Measurements from ENCODE around the gene IZUMO1R.
"Not testable (repeated sequence)": the region's sequence is repeated elsewhere in the genome, so short reads cannot be mapped to it uniquely, and the experiment has no call there.

Gene IZUMO1R

DNA sequence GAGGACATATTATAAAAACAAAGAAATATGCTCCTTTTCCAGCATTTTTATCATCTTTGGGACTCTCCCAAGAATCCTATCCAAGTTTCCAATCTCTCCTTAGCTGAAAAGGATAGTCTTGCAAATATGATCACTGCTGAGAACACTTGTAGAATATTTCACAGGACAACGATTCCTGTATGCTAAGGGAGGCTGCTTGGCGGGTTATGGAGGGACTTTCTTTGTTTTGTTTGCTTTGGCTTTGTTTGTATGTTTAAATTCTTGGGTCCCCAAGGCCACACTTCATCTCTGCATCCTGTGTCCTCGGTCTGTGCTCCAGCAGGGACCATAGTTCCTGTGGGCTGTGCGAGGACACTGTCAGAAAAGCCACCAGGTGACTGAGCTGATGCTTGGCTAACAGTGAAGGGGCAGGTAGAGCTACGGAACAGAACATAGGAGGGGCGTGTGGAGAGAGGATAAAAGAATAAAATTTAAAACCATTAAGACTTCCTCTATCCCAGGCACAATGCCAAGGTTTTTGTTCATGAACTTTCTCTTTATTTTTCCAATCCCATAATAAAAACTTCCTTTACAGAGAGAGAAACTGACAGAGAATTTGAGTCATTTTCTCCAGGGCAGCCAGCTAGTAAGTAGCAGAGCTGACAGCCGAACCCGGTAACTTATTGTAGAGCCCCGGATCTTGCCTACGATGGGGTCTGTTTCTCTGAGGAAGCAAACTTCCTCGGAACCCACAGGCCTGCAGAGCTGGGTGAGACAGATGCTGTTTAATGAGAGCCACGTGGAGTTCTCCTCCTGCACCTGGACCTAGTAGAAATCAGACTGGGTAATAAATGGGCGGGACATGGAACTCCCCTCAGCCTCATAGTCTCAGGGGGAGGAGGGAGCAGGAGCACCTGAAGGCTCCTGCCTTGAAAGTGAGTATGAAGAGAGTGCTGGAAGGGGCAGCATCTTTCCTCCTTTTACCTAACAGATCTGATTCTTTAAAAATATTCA is at the start of gene IZUMO1R:
IZUMO1R (plus strand) TSS at position 615 of the 993 bp plus-strand sequence. CDS start 1,057 bp downstream, outside the sequence.
- DNase-seq = no peak

DNA sequence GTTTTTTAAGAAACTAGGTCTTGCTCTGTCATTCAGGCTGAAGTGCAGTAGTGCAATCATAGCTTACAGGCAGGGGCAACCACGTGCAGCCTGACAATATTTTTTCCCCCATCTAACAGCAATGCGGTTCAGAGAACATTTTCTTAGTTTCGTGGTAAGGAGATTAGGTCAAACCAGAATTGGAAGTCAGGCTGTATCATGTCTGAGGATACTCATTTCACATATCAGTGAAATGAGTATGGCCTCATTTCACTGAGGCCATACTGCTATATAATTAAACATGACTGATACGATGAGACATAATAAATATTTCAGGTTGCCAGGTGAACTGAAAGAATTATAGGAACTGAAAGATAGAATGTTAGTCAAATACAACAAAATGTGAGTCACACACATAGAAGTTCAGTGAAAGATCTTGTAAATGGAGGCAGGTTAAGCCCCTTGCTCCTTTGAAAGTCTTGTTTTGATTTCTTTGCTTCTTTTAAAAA is 32.5 kb upstream of the IZUMO1R start:
- DNase-seq = no peak

DNA sequence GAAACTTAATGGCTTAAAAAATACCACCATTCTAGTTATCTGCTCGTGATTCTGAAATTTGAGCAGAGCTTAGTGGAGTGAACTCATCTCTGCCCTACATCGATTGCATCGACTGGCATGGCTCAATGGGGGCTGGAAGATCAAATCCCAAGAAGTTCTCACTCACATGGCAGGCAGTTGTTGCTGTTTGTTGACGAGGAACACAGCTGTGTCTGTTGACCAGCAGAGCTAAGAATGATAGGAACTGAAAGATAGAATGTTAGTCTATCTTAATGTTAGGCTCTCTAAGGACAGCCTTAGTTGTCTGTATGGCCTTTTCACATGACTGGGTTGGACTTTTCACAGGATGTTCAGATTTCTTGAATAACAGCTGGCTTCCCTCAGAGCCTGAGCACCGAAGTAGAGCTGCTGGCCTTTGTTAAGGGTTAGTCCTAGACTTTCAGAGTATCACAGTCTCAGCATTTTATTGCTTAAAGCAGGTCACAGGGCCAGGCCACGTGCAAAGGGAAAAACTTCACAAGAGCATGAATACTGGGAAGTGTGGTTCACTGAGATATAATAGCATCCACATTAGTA is 31.6 kb upstream of the IZUMO1R start:
- no peak for DNase-seq

DNA sequence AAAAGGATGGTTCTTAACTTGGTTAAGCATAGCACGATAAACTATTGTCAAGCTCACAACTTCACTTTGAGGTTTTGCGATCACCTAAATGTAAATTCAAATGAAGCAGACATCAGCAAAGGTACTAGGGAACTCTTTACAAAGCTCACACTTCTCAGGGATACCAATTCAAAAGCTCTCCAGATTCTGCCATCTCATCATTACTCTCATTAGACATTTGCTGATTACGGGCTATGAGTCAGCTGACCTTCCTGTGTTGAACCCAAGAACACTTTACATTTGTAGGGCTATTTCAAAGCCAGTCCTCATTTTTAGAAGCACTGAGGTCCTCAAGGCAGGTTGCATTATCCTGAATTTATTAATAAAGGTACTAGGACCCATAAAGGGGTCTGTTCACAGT is 28.4 kb upstream of the IZUMO1R start:
- DNase-seq = no peak

DNA sequence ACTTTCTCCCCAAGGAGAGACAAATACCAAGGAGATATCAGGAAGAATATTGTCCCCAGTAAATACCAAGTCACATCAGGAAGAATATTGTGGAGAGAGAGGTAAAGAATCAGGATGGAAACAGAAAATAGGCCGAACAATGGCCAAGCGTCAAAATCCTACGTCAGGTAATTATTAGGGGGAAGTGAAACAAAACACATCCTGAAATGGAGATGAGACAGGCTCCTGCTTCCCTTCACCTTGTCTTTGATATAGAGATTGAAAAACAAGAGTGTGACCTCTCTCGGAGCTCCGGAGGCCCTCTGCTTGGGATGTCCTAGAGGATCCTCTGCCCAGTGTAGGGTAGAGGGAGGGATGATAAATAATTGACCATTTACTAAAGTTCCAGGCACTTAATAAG is 27.4 kb upstream of the IZUMO1R start:
- no peak for DNase-seq

DNA sequence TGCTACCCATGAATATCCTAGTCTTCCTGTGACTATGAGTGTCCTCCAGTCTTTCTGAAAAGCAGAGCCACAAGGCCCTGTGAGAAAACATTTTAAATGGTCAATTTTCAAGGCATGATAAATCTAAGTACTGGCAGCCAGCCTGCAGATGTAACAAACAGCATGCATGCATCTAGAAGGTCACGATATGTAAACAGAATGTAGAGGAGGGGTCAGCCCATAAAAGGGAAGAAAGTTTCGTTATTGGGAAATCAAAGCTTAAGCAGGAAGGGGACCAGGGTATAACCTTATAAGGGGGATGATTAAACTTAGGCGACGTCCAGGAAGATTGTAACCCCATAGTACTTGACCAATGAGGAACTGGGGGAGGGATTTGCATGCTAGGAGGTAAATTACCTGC is 26.2 kb upstream of the IZUMO1R start:
- DNase-seq = not testable (repeated sequence)

DNA sequence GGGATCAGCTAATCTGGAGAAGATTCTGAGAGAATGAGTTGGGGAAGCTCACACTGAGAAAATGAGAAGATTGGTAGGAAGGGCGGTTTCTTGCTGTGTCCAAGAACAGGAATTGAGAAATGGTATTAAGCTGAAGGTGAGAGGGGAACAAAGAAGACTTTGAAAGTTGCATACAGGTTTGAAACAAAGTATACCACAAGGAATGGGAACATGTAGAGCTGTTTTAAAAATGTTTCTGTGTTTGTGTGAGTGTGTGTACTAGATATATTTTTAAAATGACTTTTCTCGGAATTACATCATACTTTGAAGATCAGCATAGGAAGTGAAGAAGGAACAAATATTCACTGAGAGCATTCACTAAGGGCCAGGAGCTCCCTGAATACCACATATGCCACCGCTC is 24.4 kb upstream of the IZUMO1R start:
- DNase-seq = no peak

DNA sequence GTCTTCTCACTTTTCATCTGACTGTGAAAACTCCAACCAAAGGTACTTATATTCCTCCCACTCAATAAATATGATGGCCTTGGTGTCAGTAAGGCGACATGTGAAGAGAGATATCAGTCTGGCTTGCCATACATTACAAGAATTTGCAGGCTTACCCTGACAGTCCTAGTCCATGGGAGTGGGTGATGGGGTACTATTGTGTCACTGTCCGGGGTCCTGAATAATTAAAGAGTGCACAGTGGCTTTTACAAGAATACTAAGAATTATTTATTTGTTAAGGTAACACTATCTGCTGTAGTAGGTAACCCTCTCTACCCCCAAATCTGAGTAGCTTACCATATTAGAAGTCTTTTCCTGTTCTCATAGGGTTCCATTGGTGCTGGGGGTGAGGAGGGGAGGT is 23.1 kb upstream of the IZUMO1R start:
- DNase-seq = no peak

DNA sequence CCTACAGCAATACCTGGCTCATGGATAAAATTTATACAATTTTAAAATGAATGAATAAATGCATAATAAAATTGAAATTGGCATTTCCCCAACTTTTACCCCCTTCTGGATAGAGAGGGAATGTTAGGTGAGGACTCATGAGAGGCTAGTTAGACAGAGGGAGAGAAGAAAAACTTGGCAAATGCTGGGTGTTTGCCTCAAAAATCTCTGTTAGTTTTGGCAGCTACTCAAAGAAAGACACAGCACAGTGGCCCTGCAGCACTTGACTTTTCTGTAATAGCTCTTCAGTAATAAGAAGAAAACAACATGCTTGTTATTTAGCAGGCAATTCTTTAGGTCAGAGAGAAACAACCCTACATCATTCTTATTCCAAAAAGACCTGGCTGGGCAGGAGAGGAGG is 20.7 kb upstream of the IZUMO1R start:
- DNase-seq = no peak

DNA sequence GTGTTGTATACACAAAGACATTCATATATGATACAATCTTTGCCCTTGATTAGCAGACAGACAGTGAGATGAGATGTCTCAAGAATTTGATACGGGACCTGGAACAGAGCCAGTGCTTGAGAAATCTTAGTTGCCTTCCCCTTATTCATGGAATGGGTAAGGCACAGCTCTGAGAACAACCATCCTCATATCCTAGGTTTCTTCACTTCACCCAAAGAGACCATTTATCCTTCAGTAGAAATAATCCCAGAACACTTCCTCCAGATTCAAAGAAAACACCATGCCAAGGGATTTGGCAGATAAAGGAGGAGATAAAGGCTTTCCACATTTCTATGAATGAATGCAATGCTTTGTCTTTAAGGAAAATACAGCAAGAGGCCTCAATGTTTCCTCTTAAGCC is 8.8 kb upstream of the IZUMO1R start:
- no peak for DNase-seq

DNA sequence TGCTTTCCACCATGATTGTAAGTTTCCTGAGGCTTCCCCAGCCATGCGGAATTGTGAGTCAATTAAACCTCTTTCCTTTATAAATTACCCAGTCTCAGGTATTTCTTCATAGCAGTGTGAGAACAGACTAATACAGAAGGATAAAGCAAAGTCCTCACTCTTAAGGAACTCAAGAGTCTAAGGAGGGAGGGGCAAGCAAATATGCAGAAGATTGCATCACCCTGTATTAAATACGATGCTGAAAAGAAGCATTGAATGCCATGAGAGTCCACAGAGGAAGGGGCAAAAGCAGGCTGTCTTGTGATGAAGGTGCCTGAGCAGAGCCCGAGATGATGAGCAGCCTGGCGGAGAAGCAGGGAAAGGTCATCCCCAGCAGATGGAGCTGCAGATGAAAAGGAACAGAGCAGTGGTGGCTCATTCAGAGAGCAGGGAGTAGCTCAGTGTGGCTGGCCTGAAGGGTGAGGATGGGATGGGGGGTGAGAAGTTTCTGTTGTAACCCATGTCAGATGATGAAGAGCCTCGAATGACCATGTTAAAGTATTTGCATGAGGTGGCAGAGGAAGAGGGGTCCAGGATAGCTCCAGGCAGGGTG is 6.3 kb upstream of the IZUMO1R start:
- DNase-seq = no peak

DNA sequence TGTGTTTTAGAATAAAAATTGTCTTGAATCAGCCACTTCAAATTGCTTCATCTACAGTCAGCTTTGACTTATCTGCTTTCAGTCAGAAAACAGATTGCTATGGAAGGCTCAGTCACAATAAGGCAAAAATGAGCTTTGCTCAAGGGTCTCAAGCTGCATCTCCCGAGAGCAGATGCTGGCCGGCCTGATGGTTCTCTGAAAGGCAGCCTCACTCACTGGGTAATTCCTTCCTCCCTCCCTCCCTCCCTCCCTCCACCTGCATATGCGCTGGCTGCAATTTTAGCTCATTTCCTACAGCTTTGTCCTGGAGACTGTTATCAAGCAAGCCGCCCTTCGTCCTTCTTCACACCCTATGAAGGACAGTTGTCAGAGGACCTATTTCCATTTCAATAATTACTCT is 1.6 kb upstream of the IZUMO1R start:
- no peak for DNase-seq

DNA sequence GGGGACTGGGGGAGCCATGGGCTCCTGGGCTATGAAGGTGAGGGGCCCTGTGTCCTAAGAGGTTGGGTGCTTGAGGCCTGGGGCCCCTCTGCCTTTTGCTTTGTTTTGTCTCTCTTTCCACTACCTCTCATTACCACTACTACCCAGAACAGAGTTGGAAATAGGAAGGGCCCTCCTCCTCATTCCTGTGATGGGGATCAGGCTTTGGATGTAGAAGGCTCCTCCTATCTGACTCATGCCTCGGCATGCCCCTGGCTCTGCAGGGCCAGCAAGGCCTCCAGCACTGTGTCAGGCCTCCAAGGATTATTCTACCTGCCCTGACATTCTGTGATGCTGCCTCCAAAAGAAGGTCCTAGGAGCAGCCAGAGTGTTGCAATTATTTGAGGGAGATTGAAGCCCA is 766 bp downstream of the IZUMO1R start:
- DNase-seq = peak; percentile 4

DNA sequence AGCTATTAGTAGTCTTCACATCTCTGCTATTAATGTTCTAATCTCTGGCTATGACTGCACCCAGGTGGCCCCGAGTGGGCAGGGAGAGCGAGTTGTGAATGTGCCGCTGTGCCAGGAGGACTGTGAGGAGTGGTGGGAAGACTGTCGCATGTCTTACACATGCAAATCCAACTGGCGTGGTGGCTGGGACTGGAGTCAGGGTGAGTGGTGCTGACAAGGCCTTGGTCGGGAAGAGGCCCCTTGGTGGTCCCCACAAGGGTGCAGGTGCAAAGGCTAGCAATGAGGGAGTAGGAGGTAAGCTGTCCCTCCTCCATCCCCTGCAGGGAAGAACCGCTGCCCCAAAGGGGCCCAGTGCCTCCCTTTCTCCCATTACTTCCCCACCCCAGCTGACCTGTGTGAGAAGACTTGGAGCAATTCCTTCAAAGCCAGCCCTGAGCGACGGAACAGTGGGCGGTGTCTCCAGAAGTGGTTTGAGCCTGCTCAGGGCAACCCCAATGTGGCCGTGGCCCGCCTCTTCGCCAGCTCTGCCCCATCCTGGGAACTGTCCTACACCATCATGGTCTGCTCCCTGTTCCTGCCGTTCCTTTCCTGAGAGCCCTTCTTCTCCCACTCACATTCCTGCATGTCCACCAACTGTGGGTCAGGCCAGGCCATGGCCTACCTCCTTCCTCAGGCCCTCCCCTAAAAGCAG is 2.9 kb downstream of the IZUMO1R start:
- no peak for DNase-seq

DNA sequence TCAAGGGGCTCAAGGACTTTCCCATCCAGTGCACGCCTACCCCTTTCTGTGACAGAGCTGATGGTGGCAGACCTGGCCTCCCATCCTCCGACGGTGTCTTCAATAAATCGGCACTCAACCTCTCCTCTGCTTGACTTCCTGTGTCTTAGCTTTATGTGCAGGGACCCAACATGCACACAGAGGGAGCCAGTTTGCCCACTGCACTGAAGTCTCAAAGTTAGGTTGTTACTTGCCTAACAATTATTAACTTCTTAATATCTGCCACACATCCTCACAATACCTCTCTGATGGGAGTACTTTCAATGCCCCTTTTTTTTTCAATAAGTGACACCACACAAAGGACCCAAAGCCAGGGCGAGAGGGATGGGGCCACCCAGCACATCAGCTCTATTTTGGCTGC is 3.6 kb downstream of the IZUMO1R start:
- DNase-seq = no peak

DNA sequence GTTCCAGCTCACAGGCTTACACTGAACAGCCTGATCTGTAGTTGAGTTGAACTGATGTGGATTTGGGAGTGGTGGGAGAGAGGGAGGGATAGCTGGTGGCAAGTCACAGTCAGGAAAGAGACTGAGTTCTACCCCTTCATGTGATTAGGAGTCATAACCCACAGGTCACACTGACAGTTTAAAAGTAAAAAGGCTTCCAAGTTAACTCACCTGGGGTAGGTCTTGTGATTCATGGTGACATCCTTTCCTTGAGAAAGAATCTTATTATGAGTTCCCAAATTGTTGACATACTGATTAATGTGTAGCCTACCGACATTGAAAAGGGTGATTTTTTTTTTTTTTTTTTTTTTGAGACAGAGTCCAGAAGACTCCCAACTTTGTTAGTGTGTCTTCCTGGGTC is 5.4 kb downstream of the IZUMO1R start:
- DNase-seq = no peak

DNA sequence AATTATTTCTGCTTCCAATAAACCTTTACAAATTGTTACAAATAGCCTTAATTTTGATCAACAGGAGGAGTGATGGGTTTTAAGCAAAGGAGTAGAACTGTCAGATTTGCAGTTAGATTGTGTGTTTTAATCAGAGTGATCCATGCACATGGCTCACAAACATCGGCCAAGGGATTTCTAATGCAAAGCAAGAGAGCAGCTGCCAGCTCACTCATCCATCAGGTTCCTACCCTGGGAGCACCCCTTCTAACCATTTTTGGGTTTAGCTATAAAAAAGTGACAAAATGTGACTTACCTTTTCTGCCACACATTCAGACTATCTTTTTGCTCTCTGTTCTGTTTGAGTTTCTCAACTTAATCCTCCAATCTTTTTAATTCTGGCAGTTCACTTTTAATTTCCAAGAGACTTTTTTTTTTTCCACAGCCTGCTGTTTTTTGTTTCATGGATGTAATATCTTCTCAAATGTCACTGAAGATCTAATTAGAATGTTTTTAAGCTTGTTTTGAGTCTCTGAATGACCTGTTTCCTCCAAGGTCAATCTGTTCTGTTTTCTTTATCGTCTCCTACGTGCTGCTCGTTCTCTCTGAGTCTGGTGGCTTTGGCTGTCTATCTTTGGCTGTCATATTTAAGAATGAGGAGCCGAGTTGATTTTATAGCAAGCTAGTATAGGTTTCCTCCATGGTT is 6.0 kb downstream of the IZUMO1R start:
- no peak for DNase-seq

DNA sequence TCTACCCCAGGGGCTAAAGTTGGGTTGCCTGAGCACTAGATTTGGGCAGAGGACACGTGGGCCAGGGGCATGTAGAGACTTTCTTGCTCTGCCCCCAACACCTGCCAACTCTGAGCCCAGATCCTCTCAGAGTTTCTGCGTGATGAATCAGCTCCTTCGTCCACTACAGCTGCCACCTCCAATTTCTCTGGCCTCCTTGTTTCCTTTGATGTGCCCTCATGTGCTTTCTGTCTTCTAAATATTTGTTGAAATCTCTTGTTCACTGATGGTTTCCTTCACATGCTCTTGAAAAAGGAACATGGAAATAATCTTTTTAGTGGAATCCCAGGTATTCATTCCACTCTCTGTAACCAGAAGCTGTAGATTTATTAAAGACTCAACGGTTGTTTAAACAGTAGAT is 8.0 kb downstream of the IZUMO1R start:
- DNase-seq = no peak

DNA sequence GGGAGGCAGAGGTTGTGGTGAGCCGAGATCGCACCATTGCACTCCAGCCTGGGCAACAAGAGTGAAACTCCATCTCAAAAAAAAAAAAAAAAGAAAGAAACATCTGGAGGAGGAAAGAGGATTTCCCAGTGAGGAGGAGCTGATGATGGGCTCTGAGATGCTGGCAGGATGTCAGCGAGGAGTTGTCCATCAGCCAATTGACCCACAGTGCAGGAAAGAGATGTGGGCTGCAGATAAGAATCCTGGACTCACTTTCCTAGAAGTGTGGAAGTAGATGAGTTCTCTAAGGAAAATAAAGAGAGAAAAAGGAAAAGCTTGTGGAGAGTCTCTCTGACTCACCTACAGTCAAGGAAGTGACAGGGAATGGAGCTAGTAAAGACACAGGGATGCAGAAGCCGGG is 9.7 kb downstream of the IZUMO1R start:
- no peak for DNase-seq

DNA sequence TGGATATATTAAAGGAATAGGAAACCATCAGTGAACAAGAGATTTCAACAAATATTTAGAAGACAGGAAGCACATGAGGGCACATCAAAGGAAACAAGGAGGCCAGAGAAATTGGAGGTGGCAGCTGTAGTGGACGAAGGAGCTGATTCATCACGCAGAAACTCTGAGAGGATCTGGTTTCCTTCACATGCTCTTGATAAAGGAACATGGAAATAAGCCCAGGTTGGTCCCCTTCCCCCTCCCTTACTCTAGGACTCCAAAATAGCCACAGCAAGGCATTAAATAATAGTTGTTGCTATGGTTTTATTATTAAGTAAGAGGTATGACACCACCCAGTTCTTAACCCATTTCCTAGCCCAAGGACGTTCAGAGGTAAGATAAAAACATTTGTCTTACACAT is 11.3 kb downstream of the IZUMO1R start:
- no peak for DNase-seq

DNA sequence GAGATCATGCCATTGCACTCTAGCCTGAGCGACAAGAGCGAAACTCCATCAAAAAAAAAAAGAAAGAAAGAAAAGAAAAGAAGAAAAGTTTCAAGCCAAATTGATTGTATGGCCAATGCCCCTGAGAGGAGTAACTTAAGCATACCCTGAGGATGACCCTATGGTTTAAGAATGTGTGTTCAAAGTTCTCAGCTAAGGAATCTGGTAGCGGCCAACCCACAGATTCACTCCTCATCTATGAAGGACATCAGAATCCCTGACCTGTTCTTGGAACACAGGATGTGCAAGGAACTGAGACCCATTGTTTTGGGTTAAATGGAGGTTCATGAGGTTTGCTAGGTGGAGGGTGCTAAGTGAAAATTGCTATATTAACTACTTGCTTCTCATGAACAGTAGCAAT is 18.1 kb downstream of the IZUMO1R start:
- no peak for DNase-seq

DNA sequence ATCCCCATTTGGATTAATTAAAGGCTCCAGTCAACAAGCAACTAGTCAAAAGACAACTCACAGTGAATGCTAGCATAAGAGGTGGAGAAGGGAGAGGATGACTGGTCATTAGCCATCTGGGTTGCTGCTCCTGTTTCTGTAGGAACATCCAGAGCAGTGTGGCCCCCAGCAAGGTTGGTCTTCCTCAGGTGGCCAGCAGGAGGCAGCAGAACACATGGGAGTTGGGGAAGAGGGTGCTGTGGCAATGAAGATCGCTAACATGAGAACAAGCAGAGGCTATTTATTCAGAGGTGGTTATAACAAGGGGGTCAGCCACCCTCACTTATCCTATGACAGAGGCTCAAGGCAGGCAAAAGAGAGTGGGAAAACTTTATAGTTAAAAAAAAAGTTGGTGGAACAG is 21.3 kb downstream of the IZUMO1R start:
- DNase-seq = no peak

DNA sequence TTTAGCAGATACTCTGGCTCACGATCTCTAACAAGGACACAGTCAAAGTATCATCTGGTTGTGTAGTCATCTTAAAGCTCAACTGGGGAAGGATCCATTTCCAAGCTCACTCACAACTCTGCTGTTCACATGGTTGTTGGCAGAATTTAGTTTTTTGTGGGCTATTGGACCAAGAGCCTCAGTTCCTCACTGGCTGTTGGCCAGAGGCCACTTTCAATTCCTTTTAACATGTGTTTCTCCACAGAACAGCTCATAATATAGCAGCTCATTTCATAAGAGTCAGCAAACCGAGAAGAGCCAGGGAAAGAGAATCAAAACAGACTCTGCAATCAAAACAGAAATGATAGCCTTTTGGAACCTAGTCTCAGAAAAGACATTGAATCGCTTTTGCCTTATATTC is 22.6 kb downstream of the IZUMO1R start:
- DNase-seq = no peak

All from fibroblast of skin of right quadriceps (primary cell).